HG02678 (cell line): ENCODE results near the gene ZIC5.

Experiments used
- ATAC-seq: cut with Tn5 transposase; IDR thresholded peaks from one replicate; pipeline ENCODE4 v1.9.1; 2021; ENCODE audit warnings: mild to moderate bottlenecking, moderate library complexity; ENCODE audit not compliant: unreplicated experiment

Gene ZIC5

DNA sequence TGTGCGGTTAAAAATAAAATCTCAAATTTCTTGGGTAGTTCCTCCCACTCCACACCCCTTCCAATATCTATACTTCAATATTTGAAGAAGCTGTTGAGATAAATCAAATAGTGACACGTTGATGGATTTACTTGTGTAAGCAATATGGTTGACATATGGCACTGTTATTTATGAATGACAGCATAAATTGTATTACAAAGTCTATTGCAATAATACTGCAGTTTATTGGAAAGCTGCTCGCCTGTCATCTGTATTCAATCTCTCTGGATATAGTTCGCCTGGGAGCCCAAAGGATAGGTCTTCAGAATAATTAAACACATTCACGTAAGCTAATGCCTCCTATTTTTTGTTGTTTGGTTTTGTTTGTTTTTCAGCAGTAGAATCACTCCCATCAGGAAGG, 5.0 kb upstream of the ZIC5 start:
- ATAC-seq, result no peak

DNA sequence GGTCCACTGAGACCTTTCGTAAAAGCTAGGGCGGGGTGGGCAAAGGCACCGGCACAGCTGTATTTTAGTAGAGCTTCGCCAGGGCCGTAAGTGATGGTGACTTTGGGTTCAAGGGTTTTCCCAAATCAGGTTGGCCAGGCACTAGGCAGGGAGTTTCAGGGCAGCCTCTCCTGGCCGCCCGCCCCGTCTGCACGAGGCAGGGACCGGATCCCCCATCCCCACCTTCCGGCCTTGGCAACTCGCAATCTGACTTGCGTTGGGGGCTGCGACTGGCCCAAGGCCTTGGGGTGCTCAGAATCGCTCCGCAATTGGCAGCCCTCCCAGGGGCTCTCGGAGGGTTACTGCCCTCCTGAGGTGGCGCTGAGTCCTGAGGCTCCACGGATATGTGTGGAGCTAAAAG, 4.1 kb upstream of the ZIC5 start:
- no peak for ATAC-seq

DNA sequence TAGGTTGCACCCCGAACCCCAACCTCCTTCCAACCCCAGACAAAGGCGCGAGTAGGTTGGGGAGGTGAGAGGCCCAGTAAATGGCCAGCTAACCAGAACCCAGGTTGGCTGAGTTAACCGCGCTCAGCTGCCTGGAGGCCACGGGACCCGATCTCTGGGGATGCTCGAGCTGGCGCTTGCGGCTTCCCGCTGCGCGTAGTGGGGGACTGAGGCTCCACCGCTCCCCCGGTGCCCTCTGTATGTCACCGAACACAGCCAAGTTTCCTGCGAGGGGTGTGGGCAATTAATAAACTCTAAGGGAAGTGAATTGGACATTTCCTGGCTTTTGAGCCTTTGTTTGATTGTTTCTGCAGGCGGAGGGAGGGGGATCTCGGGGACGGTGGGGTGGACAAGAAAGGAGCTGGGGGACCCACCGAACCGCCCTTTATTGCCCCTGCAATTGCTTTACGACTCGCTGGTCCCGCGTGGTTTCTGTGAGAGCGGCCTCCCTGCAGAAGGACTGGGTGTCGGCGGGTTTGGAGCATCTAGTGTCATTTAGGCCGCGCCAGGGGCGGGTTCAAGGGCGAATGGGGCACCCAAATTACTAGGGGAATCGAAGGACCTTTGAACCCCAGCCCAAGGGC, 3.5 kb upstream of the ZIC5 start:
- ATAC-seq, result no peak

DNA sequence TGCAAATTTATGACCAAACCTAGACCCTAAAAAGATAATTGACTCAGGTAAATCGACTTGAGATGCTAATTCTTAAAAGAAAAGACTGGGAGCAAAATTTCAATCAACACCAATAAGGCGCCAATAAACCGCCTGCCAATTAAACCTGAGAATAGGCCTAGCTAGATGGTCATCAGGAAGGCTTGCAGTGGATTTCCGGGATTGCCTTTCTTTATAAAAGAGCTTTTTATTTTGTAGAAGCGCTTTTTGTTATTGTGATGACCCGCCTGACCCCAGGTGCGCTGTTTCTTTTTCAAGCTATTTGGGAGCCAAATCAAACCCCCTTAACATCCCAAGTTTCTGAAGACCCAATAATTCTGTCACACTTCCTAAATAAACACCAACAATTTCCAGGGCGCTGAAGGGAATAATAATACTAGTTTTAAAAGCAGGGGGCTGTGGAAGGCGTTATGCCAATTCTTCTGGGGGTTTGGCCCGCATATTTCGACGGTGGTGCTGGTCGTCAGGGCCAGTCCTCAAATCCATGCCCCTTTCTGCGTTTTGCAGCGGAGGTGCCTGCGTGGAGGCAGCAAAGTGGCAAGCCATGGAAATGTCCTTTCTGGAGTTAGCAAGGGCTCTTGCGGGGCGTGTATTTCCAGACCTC, 2.9 kb upstream of the ZIC5 start:
- ATAC-seq, result no peak

DNA sequence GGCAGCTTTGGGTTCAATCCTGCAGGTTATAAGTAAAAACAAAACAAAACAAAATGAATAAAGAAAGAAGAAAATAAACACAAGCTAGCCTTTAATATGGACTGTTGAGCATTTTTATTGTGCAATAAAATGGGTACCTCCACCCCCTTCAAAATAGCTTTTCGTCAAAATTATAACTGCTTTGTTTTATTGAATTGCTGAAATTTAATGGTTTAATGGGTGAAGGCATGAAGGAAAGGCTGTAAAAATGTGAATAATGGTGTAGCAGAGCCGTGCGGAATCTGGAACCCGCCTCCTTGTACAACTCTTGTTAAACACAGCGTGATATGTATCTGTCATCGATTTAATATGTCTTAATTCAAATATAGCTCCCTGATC, 2.2 kb upstream of the ZIC5 start:
- no peak for ATAC-seq

DNA sequence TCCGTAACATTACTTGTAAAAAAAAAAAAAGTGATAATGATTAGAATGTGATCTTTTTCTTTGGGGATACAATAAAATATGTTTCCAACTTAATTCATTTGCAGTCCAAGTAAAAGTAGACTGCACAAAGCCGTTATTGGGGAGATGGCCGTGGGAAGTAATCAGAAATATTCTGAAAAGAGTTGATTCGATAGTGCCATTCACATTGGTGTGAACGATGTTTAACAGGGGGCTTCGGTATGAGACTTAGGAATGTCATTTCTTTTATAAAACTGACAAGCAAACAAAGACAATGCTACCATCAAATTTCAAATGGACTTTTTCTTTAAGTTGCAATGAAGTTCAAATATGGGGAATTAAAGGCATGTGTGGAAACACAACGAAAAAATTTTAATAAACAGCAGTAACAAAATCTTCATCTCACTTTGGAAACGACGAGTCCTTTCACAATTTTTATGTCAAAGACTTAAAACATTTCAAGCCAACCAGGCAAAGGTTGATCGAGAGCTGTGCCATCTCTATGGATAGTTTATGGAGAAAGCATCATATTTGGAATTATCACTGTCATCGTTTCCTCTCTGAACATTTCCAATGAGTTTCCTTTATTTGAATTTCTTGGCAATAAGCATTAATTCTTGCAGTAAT, 1.7 kb upstream of the ZIC5 start:
- ATAC-seq, result no peak

DNA sequence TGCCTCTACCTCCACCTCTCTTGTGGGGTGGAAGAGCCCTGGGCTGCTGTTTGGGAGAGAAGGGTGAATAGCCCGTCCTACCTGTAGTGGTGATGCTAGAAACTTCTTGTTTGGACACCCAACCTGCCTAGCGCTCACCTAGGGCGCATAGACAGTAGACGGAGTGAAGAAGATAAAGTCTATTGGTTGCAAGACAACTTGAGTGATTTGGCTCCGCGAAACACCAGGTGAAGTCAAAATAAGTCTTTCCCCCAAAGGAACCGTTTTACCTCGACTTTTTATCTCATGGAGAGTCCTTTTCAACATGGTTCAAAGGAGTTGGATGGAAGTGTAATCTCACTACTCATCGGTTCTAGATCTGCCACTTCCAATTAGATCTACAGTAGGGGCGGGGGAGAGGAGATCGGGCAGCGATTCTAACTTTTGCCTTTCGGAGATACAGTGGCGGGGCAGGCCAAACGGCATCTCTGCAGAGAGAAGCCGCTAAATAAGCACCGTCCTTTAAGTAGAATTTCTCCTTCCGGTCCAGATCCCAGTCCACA, 694 bp upstream of the ZIC5 start:
- ATAC-seq, result no peak

DNA sequence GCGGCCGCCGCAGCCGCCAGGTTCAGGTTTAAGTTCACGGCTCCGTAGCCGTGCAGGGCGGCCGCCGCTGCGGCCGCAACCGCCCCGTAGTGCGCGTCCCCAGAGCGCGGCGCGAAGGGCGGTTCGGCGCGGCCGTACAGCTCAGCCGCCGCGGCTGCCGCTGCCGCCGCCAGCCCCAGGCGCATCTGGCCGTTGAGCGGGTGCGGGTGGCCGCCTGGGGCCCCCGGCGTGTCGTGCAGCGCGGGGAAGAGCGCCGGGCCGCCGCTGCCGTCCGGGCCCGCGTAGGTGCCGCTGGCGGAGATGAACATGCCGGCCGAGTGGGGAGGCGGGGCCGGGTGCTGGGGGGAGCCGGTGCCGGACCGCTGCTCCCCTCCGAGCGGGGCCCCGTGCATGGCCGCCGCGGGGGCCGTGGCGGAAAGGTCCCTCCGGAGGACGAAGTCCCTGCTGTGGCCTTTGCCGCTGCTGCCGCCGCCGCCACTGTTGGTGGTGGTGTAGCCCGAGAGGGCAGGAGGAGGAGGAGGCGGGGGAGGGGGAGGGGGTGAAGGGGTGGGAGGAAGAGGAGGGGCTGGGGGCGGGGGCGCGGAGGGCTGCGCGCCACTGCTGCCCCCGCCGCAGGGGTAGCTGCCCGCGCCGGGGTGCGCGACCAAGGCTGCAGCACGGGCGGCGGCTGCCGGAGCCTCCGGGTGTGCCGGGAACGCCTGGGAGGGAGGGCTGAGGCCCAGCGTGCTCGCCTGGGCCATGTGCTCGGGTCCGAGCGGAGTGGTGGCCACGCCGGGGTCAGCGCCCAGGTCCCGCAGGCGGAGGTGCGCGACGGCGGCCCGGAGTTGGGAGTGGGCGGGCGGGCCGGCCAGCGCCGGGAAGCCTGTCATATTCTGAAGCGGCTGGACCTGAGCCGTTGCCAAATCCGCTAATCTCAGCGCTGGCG, 654 bp downstream of the ZIC5 start:
- no peak for ATAC-seq

DNA sequence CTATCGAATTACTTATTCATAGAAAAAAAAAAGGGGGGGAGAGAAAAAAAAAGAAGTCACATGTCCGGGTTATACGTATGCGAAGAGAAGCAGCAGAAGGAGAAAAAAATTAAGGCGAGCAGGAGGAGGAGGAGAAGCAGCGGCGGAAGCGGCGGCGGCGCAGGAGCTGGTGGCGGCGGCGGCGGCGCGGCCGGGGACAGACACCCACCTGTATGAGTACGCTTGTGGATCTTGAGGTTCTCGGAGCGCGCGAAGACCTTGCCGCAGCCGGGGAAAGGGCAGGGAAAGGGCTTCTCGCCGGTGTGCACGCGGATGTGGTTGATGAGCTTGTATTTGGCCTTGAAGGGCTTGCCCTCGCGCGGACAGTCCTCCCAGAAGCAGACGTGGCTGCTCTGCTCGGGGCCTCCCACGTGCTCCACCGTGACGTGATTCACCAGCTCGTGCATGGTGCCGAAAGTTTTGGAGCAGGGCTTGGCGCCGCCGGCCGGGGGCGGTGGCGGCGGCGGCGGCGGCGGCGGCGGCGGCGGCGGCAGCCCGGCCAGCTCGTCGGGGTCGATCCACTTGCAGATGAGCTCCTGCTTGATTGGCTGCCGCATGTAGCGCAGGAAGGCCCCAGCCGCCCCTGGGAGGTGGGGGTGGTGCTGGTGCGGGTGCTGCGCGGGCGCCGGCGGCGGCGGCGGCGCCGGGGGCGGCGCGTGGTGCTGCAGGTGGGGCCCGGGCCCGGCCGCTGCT, 1.5 kb downstream of the ZIC5 start:
- no peak for ATAC-seq

DNA sequence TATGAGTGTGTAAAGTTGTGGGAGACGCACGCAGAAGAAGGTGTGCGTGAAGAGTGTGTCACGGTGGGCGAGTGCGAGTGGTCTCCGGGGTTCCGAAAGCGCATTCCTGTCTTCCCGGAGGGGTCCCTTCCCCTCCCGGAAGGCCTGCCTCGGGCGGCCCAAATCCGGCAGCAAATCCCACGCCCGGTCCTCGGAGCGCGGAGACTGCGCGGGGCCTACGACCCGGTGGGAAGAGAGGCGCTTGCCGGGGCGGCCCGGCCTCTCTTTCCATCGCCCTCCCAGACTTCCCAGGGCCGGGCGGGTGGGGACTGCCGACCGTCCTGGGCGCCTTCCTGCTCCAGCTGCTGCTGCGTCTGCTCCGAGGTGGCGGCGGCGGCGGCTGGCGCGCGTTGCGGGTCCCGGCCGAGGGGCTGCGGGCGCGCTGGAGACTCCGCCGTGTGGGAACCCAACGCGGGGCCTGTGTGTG, 2.1 kb downstream of the ZIC5 start:
- ATAC-seq, result no peak

DNA sequence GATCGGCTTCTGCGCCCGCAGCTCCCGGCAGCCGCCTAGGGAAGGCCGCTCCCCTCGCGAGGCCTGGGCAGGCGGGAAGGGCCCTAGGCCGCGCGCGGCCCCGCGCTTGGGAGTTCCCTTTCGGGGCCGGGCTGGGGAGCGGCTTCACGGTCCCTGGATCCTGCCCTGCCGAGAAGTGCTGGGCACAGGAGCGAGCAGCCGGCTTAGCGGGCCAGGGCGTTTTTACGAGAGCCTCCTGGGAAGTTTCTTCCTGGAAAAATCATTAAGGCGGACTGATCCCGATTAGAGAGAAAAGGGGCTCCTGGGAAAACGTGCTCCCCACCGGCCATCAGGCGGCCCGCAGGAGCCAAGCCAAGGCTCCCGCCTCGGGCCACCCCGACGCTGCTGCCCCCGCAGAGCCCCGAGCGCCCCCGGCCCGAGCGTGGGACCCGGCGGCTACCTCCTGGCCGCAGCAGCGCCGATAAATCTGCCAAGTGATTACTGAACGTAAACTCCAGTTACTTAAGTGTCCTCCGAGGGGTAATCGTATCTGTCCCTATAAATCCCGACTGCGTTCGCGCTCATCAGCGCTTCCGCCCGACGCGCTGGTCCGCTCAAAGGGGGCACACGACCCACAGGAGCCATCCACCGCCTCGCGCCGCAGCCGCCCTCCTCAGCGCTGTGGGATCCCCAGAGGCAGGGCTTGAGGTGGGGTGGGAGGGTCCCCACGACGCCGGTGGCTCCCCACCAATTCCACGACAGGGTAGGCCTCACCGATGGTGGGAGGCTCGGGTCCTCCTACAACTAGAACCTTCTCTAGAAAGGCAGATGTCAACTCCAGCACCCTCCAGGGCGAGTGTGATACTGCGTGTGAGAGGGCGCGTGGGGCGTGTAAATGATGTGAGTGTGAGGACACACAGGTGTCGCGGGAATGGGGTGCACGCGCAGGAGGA, 2.8 kb downstream of the ZIC5 start:
- no peak for ATAC-seq

DNA sequence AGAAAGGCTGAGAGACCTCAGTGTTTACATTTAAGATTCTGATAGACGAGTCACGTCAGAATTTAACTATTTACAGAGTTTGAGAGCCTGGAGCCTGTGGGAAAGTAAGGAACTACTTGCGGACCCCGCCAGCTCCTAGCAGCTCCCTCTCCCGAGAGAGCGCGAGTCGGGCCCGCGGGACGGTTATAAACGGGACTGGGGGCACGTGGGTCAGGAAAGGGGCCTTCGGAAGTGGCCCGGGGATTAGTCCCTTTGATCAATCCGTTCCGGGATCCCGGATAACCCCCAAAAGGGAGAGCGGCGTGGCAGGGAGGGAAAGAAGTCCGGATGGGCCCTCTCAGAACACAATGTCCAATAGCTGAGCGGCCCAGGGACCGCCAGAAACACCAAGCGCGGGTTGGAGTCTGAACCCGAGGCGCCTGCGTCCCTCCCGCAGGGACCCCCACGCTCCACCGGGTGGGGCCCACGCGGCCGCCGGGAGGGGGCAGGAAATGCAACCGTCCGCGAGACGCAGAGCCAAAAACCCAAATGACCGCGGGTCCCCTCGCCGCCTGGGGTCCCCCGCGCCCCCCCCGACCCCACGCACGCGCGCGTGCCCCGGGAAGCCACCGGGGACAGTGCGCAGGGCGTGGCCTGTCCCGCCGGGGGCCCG, 3.6 kb downstream of the ZIC5 start:
- no peak for ATAC-seq

DNA sequence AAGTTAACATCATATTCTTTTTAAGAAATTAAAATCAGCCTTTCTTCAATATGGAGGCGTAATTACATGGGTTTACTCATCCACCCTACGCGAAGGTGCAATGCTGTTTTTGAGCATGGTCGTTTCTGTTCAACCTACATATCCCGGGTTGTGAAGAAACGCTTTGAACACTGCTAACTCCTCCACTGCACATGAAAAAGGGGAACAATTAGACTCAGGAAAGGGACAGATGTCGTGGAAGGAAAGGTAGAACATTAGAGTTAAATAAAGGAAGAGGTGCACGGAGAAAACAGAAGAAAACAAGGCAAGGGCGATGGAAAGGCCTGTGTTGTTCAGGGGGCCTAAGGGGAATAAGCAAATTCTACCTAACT, 4.1 kb downstream of the ZIC5 start:
- no peak for ATAC-seq

DNA sequence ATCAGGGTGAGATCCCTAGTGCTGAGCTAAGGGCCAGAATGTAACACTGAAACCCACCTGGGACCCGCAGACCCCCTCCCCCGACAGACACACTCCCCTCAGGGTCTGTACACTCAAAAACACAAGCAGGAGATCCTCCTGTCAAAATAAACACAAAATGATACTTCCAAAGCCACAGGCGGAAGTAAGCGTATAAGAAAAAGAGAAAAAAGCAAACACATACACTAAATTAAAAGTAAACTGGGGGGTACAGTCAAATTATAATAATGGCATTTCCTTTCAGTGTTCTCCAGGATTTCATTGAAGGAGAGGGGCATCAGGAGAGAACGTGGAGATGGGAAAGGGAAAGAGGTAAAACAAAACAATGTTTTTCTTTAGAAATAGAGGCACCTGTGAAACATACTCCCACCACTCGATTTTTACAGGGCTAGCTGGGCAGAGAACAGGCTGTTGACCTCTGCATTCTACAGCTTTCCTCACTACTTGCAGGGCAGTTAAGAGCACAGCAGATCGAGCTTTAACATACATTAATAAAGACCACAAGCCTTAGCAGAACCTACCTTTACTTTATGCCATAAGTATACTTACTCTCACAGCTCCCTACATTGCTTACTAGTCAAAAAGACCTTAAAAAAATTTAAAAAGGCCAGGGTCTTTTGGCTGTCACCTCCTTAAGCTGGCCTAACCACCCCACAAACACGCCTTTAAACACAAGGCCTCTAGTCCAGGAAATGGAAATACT, 5.3 kb downstream of the ZIC5 start:
- ATAC-seq, result no peak

DNA sequence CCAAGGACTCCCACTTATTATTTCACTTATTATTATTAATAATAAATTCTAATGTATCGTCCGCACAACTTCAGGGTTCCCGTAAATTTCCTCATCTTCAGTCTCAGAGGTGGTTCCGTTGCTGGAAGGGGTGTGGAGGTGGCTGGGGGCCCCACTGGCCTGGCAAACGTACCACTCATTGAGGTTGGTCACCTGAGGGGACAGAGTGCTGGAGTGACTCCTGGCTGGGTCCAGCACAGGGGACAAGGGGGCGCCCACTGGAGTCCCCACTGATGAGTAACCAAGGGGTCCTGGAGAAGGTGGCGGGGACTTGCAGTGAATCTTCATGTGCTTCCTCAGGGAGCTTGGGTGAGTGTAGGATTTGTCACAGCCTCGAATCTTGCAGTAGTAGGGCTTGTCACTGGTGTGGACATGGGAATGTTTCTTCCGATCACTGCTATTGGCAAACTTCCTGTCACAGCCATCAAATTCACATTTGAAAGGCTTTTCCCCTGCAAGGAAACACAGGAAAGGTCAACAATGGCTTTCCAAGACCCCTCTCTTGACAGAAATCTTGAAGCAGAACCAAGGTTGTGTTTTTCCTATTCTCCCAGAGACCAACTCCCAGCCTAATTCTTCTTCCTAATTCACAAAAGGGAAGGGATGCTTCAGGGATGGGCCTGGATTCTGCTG, 6.1 kb downstream of the ZIC5 start:
- ATAC-seq, result no peak

DNA sequence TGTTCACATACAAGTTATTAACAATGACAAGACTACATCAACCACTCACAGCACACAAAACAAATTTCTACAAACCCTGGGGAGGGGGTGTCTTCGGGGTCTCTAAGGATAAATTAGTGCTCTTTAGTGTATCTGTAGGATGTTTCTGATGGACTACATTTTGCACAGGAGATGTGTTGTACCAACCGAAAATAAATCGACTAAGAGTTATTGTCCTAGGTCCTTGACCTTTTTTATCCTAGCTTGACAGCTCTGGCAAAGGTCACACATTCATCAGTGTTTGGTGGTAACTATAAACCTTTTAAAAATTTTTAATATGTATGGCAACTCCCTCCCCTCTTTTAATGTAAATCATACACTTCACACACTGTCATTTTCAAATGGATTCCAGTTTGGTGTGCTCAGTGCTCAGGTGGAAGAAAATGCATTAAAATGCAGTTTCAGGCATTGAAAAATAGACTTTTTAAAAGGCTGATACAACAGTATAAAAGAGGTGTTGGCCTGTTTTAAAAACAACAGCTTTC, 7.7 kb downstream of the ZIC5 start:
- ATAC-seq, result no peak

DNA sequence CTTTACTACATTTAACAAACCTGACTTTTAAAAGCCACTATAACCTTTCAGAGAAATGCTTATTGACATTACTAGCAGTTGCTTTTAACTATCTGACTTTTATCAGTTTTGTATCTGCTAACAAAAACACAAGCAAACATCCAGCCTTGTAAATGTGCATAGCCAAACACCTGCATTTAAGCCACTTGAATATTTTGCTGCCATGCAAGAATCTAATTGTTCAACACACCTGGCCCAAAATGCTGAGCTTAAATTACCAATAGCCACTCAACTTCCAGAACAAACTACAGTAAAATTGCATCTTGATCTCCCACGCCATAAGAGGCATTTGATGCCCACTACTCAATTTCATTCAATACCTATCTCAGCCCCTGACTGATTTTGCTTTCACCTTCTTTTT, 9.3 kb downstream of the ZIC5 start:
- ATAC-seq, result no peak

DNA sequence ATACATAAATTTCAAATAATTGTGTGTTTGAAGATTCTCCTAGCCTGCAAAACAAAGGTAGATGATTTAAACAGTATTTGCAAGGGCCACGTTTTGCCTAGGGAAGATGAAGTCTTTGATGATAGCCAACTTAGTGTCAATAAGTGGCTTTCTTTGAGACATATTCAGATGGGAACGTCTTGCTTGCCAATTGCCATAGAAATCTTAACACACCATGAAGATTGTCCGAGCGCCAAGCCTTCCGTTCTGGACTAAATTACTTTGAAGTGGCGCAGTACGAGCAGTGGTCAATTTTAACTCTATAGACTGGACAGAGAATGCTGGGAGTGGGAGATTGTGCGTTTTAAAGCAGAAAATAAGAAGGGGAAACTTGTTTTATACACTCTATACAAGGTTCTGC, 9.9 kb downstream of the ZIC5 start:
- no peak for ATAC-seq
